ENCODE measurements around the gene SSR2.

The SSR2 gene

DNA sequence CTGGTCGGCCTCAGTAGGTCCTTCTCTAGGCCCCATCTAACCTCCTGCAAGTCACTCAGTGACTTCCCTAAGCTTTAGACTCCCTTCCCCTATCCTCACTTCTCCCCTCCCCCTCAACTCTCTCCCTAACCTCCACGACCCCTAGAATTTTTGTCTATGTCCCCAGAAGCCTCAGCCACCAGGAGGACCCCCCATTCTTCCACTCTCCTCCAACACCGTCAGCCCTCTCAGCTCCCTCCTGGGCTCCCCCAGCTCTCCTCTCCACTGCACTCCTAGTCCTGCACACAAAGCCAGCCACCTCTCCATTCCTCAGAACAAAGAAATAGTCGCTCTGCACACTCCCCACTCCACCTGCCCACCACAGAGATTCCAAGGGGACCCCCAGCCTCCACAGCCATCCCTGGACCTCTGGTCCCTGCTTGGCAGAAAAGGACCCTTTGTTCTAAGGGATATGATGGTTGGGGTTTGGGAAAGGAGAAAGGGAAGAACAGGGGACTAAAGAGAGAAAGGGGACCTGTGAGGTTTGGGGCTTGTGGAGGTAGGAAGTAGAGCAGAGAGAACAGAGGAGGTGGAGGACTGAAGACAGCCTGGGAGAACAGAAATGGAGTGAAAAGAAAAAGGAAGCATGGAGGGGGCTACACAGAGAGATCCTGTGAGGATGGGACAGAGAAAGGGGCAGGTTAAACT lies 45.2 kb downstream of the SSR2 start:
- in situ Hi-C loops (cut with HindIII; ENCODE audit: low sequenced_read_pairs), result no loop called here

DNA sequence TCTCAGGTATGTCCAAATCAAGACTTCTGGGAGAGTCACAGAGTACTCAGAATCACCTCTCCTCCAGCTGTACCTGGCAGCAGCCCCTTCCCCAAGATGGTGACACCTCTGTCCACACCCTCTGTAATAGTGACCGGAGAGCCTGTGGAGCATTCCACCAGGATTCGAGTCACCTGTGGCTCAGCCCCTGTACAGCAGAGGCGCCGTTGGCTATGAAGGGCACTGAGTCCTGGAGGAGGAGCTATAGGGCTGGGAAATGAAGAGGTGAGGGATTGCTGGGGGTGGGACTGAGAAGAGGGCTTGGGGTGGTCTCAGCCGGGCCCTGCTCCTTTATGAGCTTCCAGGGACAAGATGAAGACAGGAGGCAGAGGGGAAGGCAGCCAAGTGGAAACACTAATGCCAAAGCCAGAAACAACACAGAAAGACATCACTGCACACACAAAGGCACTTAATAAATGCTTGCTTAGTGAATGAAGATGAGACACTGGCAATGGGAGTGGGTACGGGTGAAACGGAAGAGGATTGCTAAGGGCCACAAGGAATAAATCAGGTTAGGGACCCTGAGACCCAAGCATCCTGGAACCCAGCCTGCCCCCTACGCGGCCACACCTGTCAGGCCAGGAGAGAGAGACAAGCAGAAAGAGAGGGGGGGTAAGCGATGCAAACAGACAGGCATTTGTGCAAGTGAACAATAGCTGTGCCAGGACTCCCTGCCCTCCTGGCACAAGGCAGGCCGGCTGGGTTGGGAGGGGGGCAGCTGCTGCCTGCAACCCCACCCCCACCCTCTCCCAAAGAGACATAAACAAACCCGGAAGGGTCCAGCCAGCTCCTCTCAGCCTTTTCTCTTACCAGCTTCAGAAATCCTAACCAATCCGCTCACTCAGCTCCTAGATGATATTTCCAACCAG lies 46.3 kb downstream of the SSR2 start:
- in situ Hi-C loops (cut with HindIII; ENCODE audit: low sequenced_read_pairs), result no loop called here

DNA sequence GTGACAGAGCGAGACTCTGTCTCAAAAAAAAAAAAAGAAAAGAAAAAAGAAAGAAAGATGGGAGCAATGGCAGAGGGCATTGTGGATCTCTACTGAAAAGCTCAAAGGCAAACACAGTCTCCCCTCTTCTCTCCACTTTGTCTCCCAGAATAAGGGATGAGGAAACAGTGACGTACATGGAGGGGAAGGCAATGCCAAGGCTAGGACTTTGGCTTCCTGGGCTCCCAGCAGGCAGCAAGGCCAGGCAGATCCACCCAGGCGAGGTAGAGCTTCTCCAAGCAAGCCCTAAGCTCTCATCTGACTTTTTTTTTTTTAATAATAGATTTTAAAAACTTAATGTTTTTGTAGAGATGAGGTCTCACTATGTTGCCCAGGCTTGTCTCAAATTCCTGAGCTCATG lies 47.0 kb downstream of the SSR2 start:
- in situ Hi-C loops (cut with HindIII; ENCODE audit: low sequenced_read_pairs), result no loop called here

DNA sequence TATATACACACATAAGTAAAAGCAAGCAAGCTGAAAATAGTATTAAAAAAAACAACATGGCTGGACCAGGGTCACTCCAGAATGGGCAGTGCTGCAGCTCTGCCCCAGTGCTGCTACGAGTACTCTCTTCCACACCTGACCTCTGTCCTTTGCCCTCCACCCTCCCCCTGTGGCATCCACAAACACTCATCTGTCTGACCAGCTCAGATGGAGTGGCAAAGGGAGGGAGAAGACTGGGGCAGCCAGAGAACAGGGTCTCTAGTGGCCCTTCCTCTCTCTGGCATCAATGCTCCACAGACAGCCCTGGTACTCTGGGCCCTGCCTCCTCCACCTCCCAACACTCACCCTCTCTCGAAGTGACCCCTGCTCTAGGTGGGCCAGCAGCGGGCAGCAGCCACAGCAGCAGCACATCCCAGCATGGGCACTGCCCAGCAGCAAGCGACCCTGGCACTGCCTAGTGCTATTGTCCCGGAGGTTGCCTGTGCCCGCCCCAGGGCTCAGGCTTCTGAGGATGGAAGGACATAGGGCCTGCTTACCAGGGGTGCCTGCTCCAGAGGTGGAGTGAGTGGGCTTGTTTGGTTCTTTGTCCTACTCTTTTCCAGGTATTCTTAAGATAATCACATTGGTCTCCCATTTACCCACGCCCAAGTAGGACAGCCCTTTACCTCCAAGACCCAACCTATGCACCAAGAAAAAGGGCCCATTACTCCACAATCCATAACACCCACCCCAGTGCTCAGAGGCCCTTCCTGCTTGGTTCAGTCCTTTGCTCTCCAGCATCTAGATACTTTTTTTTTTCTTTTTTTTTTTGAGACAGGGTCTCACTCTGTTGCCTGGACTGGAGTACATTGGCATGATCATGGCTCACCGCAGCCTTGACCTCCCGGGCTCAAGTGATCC lies 48.6 kb downstream of the SSR2 start:
- in situ Hi-C loops (cut with HindIII; ENCODE audit: low sequenced_read_pairs), result no loop called here

DNA sequence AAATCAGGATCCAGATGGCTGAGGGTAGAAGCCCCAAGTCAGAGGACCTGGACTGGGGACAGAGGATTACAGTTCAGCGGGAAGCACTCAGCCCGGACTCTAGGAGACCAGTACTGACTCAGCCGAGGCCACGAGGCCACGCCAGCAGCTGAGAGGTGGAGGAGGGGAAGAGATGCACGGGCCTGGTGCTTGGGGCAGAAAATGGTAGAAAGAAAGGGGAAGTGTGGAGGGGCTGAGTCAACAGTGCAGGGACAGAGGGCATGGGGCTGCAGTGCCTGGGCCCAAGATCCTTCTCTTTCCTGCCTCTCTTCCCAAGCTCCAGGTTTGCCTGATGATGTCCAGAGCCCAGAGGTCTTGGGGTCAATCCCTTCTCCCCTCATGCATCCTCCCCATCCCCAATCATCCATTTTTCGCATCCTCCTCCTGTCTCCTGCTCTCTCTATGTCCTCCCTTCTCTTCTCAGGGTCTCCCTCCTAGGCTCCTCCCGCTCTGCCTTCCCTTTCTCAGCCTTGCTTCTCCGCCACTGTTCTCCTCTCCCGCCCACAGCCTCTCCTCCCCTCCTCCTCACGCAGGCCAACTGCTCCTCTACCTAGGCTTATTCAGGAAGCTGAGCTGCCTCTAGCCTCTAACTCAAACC lies 50.1 kb downstream of the SSR2 start:
- in situ Hi-C loops (cut with HindIII; ENCODE audit: low sequenced_read_pairs), result no loop called here

DNA sequence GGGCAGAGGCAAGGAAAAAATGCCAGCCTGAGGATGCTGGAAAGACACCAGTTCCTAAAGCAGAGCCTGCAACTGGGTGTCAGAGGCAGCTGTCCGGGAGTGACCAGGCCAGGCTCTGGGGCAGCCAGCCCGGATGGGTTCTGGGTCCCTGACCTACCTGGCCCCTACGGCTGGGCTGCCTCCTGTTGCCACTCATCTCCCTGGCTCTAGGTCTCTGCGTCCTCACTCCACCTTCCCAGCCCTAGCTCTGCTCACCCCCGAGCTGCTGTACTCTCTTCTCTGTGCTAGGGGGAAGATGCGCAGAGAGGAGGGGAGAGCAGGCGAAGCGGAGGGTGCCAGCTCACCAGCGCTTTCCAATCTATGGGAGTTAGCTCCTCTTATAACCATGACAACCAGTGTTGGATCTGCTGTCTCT lies 51.4 kb downstream of the SSR2 start:
- in situ Hi-C loops (cut with HindIII; ENCODE audit: low sequenced_read_pairs), result no loop called here

DNA sequence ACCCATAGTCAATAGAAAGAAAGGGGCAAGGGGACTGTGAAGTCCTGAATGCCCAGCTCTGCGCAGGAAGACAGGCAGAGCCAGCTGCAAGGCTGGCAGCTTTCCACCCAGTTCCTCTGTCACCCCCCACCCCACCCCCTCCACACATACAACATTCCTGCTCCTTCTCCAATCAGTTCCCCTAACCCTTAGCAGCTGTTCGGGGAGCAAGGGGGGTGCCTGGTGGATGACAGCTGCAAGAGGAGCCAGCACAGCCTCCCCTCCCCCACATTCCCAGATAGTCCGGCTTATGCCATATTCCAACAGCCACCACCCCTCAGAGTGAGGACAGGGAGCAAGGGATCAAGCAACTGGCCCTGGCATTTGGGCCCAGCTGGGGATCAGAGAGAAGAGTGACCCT lies 52.1 kb downstream of the SSR2 start:
- in situ Hi-C loops (cut with HindIII; ENCODE audit: low sequenced_read_pairs), result no loop called here

DNA sequence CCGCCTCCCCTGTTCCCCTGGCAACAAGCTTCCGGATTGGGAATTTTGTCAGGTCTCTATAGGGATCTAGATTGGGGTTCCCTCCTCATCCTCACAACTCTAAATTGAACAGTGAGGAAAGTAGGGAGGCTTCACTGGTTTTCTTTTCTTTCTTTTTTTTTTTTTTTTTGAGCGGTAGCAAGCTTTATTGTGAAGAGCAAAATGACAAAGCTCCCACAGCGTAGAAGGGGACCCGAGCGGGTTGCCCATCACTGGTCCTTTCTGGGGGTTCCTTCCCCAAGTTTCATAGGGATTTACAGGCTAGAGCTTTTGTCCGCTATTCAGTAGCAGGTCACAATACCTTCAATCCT lies 52.7 kb downstream of the SSR2 start:
- in situ Hi-C loops (cut with HindIII; ENCODE audit: low sequenced_read_pairs), result no loop called here

DNA sequence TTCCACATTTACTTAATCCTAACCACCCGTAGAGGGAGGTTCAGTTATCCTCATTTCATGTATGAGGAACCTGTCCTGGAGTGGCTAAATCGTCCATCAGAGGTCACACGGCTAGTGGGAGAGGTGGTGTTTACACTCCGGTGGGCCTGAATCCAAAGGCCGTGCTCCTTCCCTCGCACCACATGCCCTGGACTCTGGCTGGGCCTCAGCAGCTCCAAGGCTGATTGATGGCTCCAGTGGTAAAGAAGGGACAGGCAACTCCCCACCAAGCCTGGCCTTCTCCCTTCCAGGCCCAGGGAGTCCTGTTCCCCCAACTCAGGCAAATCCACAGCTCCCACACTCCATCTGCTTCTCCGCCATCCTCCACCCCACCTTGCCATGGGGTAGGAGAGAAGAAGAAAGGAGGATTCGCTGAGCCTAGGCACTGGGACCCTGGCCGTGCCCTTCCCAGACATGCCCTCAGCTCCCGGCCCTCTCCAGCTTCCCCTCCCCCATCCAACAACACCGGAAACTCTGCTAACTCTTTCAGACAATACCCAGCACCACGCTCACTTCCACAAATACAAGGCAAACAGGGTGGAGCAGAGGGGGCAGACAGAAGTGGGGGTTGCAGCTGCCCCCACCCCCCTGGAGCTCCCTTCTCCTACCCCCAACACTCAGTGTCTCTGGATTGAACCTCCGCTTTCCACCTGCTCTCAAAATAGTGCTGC lies 53.3 kb downstream of the SSR2 start:
- in situ Hi-C loops (cut with HindIII; ENCODE audit: low sequenced_read_pairs), result no loop called here

DNA sequence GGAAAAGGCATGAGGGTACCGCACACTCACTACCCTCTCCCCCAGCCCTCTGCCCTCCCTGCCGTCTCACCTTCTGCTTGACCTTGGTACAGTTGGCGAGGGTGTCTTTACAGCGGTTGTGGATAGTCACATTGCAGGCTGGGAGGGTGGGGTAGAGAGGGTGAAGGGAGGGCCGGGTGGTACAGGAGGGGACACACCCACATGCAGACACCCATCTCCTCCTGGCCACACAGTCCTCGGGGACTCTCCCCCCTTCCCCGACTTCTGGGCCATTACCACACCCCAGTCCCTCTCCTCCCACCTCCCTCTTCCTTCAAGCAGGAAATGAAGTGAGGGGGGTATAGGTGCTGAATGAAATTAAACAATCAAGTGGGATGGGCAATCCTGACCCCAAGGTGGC lies 54.0 kb downstream of the SSR2 start:
- in situ Hi-C loops (cut with HindIII; ENCODE audit: low sequenced_read_pairs), result no loop called here

DNA sequence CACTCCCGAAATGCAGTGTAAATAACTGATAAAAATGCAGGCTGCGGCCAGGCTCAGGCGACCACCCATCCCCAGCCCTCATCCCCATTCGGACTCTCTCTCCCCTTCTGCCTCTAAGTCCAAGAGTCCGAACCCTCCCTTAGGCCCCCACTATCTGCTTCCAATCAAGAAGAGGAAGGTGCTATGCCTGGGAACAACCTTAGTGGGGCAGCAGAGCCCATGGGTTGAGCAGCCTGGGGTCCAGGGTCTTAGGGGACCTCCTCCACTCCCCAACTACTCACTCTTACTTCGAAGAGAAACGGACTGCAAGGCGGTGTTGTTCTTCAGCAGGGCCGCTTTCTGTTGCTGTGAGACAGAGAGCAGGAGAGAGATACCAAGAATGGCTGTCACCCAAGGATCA lies 54.6 kb downstream of the SSR2 start:
- in situ Hi-C loops (cut with HindIII; ENCODE audit: low sequenced_read_pairs), result no loop called here

DNA sequence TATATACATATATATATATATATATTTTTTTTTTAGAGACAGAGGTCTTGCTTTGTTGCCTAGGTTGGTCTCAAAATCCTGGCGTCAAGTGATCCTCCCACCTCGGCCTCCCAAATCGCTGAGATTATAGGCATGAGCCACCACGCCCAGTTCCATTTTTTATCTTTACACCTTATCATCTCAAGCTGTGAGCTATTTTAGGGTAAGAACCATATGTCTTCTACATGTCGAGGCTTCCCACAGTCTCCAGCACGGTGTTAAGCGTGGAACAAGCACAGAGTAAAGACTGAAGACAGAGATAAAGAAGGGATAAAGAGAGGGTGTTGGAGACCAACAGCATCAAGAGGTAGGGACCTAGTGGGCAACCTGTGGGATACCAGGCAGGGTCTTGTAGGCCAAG lies 56.6 kb downstream of the SSR2 start:
- in situ Hi-C loops (cut with HindIII; ENCODE audit: low sequenced_read_pairs), result no loop called here

DNA sequence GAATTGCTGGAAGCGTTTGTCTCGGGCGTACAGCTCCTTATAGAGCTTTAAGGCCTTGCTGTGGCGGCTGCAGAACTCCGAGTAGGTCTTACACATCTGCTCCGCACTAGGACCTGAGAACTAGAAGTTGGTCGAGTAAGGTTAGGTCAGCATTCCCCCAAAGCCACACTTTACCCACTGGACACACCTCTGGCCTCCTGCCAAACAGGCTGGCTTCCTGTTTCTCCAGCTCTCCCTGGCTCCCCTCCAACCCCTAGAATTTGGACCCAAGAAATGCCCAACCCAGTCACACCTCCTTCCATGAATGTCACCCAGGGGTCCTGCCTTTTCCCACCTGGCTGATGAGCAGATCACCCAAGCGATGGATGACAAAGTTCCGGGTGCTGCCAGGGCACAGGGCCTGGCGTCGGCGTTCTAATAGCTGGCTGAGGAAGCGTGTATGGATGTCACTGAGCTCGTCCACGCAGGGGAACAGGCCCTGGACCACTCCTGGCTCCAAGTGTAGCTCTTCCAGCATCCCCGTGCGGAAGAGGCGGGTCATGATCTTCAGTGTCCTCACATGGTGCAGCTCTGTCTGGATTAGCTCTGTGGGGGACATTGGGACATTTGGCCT lies 58.0 kb downstream of the SSR2 start:
- in situ Hi-C loops (cut with HindIII; ENCODE audit: low sequenced_read_pairs), result no loop called here

DNA sequence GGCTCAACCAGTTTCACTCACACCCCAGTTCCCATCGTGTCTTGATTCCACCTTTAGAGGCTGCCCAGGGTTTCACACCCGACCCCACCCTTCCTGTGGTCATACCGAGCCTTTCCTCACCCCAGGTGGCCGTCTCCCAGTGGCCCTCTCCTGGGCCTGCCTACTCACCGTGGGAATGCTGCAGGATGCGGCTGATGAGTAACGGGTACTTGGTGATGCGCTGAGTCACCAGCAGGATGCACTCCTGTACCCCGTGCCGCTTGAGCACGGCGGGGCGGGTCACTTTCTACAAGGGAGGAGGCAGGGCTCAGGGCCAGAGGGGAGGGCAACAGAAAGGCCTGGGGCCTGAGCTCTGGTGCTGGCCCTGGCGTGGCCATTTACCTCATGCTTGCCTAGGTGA lies 58.8 kb downstream of the SSR2 start:
- in situ Hi-C loops (cut with HindIII; ENCODE audit: low sequenced_read_pairs), result no loop called here

DNA sequence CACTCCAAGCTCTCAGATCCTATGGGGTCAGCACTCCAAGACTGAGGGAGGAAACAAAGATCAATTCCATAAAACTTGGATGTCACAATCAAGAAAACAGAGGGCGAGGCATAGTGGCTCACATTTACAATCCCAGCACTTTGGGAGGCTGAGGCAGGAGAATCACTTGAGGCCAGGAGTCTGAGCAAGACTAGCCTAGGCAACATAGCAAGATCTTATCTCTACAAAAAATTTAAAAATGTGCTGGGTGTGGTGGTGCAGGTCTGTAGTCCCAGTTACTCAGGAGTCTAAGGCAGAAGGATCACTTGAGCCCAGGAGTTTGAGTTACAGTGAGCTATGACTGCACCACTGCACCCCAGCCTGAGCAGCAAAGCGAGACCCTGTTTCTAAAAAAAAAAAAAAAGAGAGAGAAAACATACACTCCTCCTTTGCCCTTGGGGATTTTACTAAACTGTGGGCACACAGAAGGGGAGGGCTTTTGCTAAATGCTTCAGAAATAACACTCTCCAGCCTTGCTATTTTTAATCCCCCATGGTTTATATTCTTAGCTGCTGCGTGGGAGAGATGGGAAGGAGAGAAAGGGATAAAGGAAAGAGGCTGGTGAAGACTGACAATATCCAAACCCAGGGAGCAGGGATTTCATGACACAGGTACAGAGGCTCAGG lies 60.5 kb downstream of the SSR2 start:
- in situ Hi-C loops (cut with HindIII; ENCODE audit: low sequenced_read_pairs), result no loop called here

Measured in DLD1 (cell line).